ENCODE results near the gene ETAA1. TPM values are rescaled to one million over a fixed set of nuclear protein-coding genes. Genes with fewer than 3 reads are reported as not detected.

ETAA1 gene
- total RNA-seq, 2 experiments from 2014 or later: 12.3 to 13.1 TPM

- Mint-ChIP-seq H3K4me1 (peaks cover 10% of the 10 kb centered on the region), H3K36me3 (peaks cover 26% of the 10 kb centered on the region), H3K27ac (no peak overlapping the region), H3K9me3 (no peaks in the 10 kb centered on the region), H3K4me3 (no peak overlapping the region), H3K27me3 (no peaks in the 10 kb centered on the region)
- DNase-seq: no peak
Measured at GRCh38 chr2:67400560-67401485, 3.7 kb downstream of the ETAA1 start.

DNA sequence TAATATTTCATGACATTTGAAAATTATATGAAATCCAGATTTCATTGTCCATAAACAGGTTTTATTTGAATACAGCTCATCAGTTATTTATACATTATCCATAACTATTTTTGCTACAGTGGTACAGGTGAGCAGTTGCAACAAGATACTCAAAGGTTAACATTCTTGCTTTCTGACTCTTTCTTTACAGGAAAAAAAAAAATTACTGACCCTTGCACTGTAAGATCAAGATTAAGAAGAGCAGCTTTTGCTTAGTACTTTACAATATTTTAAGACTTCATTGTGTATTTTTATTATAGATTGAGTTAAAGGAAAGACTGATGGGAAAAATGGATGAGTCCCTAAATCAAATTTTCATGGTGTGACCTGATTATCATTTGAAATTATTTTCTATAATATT, 11.2 kb downstream of the ETAA1 start:
- Mint-ChIP-seq H3K27ac (no peak overlapping the region), H3K4me3 (no peak overlapping the region), H3K36me3 (peaks cover 21% of the 10 kb centered on the region), H3K9me3 (no peaks in the 10 kb centered on the region), H3K27me3 (no peaks in the 10 kb centered on the region), H3K4me1 (peaks cover 3% of the 10 kb centered on the region)
- no peak for DNase-seq

- Mint-ChIP-seq H3K27ac (no peak overlapping the region), H3K9me3 (no peaks in the 10 kb centered on the region), H3K4me3 (no peak overlapping the region), H3K27me3 (no peaks in the 10 kb centered on the region), H3K4me1 (no peaks in the 10 kb centered on the region), H3K36me3 (peaks cover 5% of the 10 kb centered on the region)
- DNase-seq: no peak
Measured at GRCh38 chr2:67412424-67412823, 15.3 kb downstream of the ETAA1 start.

DNA sequence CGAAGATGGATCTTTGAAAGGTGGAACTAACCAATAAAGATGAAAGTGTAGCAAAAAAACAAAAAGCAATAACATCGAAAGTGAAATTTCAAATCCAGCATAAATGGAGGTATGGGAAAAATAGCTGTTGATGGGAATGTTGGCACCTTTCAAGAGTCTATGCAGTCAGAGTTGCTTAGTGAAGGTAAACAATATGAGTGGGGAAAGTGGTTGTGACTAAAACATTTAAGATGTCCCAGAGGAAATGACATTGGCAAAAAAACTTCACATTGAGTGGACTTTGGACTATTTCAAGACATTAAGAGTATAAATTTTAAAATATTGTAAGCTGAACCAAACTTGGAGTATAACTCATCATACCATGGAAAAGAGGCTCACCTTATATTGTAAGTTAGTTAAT, 17.7 kb downstream of the ETAA1 start:
- Mint-ChIP-seq H3K9me3 (no peaks in the 10 kb centered on the region), H3K4me1 (no peaks in the 10 kb centered on the region), H3K27ac (no peak overlapping the region), H3K27me3 (no peaks in the 10 kb centered on the region), H3K36me3 (peaks cover 5% of the 10 kb centered on the region), H3K4me3 (no peak overlapping the region)
- DNase-seq: no peak

- Mint-ChIP-seq H3K36me3 (peaks cover 2% of the 10 kb centered on the region), H3K27me3 (no peaks in the 10 kb centered on the region), H3K4me1 (no peaks in the 10 kb centered on the region), H3K4me3 (no peak overlapping the region), H3K27ac (no peak overlapping the region), H3K9me3 (no peaks in the 10 kb centered on the region)
- DNase-seq: no peak
Measured at GRCh38 chr2:67416136-67416535, 19.0 kb downstream of the ETAA1 start.

- Mint-ChIP-seq H3K36me3 (no peaks in the 10 kb centered on the region), H3K4me1 (no peaks in the 10 kb centered on the region), H3K27ac (no peak overlapping the region), H3K27me3 (no peaks in the 10 kb centered on the region), H3K9me3 (peaks cover 12% of the 10 kb centered on the region), H3K4me3 (no peak overlapping the region)
- no peak for DNase-seq
Measured at GRCh38 chr2:67423489-67423888, 26.4 kb downstream of the ETAA1 start.

DNA sequence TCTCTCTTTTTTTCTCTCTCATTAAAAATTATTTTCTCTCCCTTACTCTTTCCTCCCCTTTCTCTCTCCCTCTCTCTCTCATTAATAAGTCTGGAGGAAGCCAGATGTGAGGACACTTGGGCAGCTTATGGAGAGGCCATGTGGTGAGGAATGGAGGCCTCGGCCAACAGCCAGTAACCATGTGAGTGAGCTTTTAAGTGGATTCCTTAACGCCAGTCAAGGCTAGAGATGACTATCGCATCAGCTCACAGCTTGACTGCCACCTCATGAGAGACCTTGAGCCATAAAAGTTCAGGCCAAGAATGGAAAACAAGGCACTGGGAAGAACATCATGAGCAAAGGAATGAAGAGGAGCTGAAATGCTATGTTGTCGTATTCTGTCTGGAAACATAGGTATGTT, 39.1 kb downstream of the ETAA1 start:
- Mint-ChIP-seq H3K27ac (no peak overlapping the region), H3K36me3 (peaks cover 2% of the 10 kb centered on the region)

DNA sequence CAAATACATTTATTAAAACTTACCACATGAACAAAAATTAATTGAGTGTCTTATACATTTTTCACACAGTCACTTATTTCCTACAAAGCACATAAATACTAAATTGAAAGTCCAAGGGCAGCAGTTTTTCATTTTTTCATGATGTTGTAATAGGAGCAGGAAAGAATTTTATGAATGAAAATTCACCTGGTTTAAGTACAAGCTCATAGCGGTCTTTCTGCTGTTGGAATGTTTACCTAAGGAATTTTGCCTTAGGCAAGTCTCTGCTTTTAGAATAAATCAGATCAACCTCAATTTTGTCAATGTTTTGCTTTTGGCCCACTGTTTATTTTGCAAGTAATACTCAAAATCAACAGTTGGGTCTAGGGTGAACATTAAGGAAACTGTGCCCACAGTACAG, 40.0 kb downstream of the ETAA1 start:
- Mint-ChIP-seq H3K36me3 (peaks cover 2% of the 10 kb centered on the region), H3K4me3 (no peak overlapping the region)

More for the DNA sequence above, 39.1 kb downstream of the ETAA1 start:
- H3K9me3 Mint-ChIP-seq: peaks cover 3% of the 10 kb centered on the region
- peaks cover 29% of the 10 kb centered on the region for H3K27me3 Mint-ChIP-seq
- H3K4me3 Mint-ChIP-seq: no peak overlapping the region
- DNase-seq: no peak
- no peaks in the 10 kb centered on the region for H3K4me1 Mint-ChIP-seq

GRCh38 chr2:67438337-67438736, 41.2 kb downstream of the ETAA1 start:
- Mint-ChIP-seq H3K4me3 (no peak overlapping the region), H3K9me3 (no peaks in the 10 kb centered on the region), H3K27ac (no peak overlapping the region), H3K4me1 (no peaks in the 10 kb centered on the region), H3K27me3 (peaks cover 25% of the 10 kb centered on the region), H3K36me3 (no peaks in the 10 kb centered on the region)
- no peak for DNase-seq

More for the DNA sequence above, 40.0 kb downstream of the ETAA1 start:
- Mint-ChIP-seq H3K4me1 (no peaks in the 10 kb centered on the region), H3K27ac (no peak overlapping the region), H3K27me3 (peaks cover 33% of the 10 kb centered on the region), H3K9me3 (peaks cover 3% of the 10 kb centered on the region)
- no peak for DNase-seq

DNA sequence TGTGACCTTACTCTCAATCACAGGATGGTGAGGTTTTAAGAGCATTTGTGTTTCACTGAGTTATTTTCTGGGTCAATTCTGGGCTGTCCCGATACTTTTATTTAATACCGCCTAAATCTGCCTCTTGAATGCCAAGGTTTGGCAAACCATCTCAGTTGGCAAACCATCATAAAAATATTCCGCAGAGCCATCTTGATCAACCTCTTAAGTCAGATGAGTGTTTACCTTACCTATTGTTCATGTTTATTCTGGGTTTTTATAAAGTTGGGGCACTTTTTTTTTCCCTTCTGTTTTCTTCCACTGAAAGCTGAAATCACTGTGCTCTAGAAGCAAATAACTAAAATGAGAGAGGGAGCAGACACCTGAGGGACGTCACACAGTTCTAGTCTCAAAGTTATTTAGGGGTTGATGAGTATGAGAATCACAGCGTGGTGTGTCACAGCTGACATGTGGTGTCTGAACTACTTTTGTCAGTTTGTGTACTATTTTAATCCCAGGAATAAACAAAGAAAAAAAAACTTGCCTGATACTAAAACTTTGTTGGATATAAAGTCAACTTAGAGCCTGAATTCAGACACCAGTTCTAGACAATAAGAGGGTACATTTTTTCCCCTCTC, 48.6 kb downstream of the ETAA1 start:
- DNase-seq: no peak
- Mint-ChIP-seq H3K27me3 (peaks cover 16% of the 10 kb centered on the region), H3K36me3 (no peaks in the 10 kb centered on the region), H3K27ac (no peak overlapping the region), H3K4me1 (no peaks in the 10 kb centered on the region), H3K9me3 (no peaks in the 10 kb centered on the region), H3K4me3 (no peak overlapping the region)

GRCh38 chr2:67446491-67446911, 49.4 kb downstream of the ETAA1 start:
- Mint-ChIP-seq H3K9me3 (no peaks in the 10 kb centered on the region), H3K36me3 (no peaks in the 10 kb centered on the region), H3K27ac (no peak overlapping the region), H3K27me3 (peaks cover 11% of the 10 kb centered on the region), H3K4me3 (no peak overlapping the region), H3K4me1 (no peaks in the 10 kb centered on the region)
- DNase-seq: no peak

DNA sequence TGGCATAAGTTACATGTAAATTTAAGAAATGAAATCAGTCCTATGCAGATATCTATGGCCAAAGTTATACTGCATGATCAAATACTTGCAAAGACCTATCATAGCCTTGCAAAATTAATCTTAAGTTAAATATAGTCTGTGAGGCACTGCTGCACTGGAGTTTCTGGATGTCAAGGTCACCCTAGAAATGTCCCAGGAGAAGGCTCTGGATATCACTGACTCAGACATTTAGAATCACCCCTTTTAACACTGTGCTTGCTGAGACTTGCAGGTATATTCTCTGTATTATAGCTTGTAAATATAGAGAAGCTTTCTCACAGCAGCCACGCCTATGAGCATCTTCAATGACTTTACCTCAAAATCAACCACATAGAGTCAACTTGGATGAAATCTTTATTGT, 51.5 kb downstream of the ETAA1 start:
- H3K36me3 Mint-ChIP-seq: no peaks in the 10 kb centered on the region
- no peaks in the 10 kb centered on the region for H3K9me3 Mint-ChIP-seq
- no peak overlapping the region for H3K27ac Mint-ChIP-seq
- DNase-seq: no peak
- no peak overlapping the region for H3K4me3 Mint-ChIP-seq
- peaks cover 9% of the 10 kb centered on the region for H3K27me3 Mint-ChIP-seq
- no peaks in the 10 kb centered on the region for H3K4me1 Mint-ChIP-seq

- H3K27me3 Mint-ChIP-seq: peaks cover 8% of the 10 kb centered on the region
- DNase-seq: no peak
- no peak overlapping the region for H3K4me3 Mint-ChIP-seq
- H3K27ac Mint-ChIP-seq: no peak overlapping the region
- no peaks in the 10 kb centered on the region for H3K36me3 Mint-ChIP-seq
- no peaks in the 10 kb centered on the region for H3K4me1 Mint-ChIP-seq
- H3K9me3 Mint-ChIP-seq: no peaks in the 10 kb centered on the region
Measured at GRCh38 chr2:67451086-67451832, 54.1 kb downstream of the ETAA1 start.

GRCh38 chr2:67453310-67453709, 56.2 kb downstream of the ETAA1 start:
- Mint-ChIP-seq H3K27ac (no peak overlapping the region), H3K9me3 (no peaks in the 10 kb centered on the region), H3K27me3 (no peaks in the 10 kb centered on the region), H3K36me3 (no peaks in the 10 kb centered on the region), H3K4me1 (no peaks in the 10 kb centered on the region), H3K4me3 (no peak overlapping the region)
- no peak for DNase-seq
